Measurements from ENCODE around the gene FBXL12.
A peak's percentile ranks its signal among the peaks of the same experiment; 100 is the strongest.
"Not testable (repeated sequence)": the region's sequence is repeated elsewhere in the genome, so short reads cannot be mapped to it uniquely, and the experiment has no call there.

The FBXL12 gene, protein sequence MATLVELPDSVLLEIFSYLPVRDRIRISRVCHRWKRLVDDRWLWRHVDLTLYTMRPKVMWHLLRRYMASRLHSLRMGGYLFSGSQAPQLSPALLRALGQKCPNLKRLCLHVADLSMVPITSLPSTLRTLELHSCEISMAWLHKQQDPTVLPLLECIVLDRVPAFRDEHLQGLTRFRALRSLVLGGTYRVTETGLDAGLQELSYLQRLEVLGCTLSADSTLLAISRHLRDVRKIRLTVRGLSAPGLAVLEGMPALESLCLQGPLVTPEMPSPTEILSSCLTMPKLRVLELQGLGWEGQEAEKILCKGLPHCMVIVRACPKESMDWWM

GRCh38 chr19:9818734-9819595 is at the start of gene FBXL12:
Gene FBXL12, minus strand, starts transcription at chr19:9819079. Its CDS starts 266 bp downstream, at chr19:9818813.
- peak; percentile 100 for DNase-seq

GRCh38 chr19:9865732-9866501 is 47.0 kb upstream of the FBXL12 start:
- no peak for DNase-seq

DNA sequence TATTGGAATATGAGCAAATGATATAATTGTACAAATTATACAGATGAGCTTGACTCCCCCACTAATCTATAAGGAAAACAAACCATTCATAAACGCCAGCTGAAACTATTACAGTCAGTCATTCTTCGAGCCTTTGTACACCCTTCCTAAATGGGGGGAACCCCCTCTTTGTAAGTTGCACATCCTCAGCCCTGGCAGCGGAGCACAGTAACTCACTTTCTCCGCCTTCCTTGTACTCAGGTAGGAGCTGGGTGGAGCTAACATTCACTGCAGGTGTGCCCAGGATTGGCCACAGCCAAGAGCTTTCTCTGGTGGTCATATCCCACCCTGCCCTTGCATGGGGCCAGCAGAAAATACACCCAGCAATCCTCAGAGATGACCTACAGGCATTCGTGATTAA is 44.9 kb upstream of the FBXL12 start:
- no peak for DNase-seq

- DNase-seq = no peak
These were observed 44.1 kb upstream of the FBXL12 start for GRCh38 chr19:9862938-9863337.

DNA sequence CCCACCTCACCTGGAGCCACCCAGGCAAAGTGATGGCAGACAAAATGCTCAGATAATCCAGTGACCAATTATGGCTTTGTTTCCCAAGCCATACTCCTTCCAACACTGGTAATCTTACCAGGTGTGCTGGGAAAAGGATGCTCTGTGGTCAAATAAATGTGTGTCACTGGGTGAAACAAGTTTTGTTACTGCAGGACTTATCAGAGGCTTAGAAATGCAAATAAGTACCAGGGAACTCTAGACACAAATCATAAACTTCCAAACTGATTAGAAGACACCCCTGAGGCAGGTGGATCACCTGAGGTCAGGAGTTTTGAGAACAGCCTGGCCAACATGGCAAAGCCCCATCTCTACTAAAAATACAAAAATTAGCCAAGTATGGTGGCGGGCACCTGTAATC is 42.6 kb upstream of the FBXL12 start:
- no peak for DNase-seq

GRCh38 chr19:9860407-9860806 is 41.5 kb upstream of the FBXL12 start:
- DNase-seq = no peak

- no peak for DNase-seq
These were observed 39.9 kb upstream of the FBXL12 start for GRCh38 chr19:9858766-9859165.

DNA sequence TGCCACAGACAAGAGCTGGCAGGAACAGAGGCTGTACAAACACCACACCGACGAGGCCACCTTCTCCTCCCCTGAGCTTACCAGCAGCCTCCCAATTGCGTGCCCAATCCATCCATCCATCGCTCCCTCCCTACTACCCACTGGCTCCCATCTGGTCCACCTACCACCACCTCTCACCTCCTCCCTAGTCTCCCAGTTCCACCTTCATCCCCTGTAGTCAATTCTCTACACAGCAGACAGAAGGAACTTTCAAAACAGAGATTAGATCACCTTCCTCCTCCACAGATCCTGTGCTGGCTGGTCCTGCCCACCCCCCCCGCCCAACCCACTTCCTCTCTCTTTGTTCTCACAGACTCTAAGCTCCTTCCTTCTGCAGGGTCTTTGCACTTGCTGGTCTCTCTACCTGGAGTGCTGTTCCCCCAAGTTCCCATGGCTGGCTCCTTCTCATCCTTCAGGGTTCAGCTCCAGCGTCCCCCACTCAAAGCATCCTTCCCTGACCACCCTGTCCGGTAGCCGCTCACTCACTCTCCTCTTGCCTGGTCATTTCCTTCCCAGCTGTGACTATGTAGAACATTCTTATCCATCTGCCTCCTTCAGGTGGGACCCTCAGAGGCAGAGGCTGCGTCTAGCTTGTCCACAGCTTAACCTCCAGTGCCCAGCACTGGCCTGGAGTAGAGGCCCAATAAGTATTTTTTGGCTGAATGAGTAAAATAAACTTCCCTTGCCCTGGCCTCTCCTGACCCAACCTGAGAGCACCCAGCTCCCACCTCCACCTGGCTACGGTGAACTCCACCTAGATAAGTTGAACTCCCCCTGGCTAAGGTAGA is 39.3 kb upstream of the FBXL12 start:
- DNase-seq = no peak

GRCh38 chr19:9857076-9857721 is 38.3 kb upstream of the FBXL12 start:
- no peak for DNase-seq

DNA sequence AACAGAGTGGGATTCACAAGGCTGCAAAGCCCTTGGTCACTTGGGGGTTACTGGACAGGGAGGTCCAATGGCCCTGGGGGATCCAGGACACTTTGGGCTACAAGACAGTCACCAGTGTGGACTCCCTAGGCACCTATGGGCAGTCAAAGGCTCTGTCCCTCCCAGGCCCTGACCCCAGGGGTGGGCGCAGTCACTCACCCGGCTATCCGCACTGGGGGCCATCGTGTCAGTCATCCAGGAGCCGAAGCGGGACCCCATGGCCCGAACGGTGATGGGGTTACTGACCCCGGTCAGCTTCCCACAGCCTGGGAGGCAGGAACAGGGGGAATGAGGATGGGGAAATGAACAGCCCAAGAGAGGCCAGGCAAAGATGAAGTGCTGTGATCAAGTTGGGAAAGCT is 37.7 kb upstream of the FBXL12 start:
- no peak for DNase-seq

- no peak for DNase-seq
These were observed 35.5 kb upstream of the FBXL12 start for GRCh38 chr19:9854282-9854846.

GRCh38 chr19:9850235-9850959 is 31.5 kb upstream of the FBXL12 start:
- DNase-seq = no peak

DNA sequence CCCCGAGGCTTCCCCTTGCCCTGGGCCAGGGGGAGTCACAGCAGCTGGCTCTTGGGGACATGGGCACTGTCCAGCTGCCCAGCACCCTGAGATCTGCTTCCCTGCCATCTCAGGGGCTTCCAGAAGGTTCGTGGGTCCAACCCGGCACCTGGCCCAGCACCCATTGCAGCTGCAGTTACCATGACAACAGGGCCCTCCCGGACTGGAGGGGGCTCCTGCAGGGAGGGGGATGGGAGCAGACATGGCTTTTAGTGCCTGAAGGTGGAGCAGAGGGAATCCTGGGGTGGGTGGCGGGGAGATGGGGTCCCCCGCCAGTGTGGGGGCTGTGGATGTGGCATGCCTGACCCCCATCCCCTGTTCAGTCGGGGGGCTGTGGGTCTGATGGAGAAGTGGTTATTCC is 30.9 kb upstream of the FBXL12 start:
- DNase-seq = no peak

DNA sequence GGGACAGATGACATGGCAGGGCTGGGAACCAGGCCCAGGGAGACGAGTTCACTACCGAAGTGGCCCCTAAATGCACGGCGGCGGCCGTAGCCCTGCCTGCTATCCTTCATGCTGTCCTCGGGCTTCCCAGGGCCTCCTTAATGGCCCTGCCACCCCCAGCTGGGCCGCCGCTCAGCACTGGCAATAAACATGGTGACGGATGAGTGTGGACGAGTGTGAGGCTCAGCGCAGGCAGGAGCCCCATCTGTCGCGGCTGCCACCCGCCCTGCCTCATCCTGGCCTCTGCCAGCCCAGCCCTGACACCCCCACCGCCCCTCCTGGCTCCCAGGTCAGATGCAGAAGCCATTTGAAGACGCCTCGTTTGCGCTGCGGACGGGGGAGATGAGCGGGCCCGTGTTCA is 29.9 kb upstream of the FBXL12 start:
- DNase-seq = no peak

DNA sequence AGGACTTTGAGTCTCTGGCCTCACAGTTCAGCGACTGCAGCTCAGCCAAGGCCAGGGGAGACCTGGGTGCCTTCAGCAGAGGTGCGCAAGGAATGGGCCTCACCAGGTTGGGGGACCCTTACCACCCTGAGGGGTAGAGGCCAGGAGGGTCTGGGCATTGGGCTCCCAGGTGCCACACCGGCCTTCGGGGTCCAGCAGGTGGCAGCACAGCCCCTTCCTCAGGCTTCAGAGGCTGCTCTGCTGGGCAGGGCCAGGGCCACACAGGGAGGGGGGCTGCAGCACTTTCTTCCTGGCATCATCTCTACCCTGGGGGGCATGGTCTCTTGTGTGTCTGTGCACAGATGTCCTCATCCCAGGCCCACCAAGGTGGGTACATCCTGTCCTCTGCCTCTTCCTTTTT is 29.2 kb upstream of the FBXL12 start:
- no peak for DNase-seq

- no peak for DNase-seq
These were observed 28.3 kb upstream of the FBXL12 start for GRCh38 chr19:9847087-9847671.

DNA sequence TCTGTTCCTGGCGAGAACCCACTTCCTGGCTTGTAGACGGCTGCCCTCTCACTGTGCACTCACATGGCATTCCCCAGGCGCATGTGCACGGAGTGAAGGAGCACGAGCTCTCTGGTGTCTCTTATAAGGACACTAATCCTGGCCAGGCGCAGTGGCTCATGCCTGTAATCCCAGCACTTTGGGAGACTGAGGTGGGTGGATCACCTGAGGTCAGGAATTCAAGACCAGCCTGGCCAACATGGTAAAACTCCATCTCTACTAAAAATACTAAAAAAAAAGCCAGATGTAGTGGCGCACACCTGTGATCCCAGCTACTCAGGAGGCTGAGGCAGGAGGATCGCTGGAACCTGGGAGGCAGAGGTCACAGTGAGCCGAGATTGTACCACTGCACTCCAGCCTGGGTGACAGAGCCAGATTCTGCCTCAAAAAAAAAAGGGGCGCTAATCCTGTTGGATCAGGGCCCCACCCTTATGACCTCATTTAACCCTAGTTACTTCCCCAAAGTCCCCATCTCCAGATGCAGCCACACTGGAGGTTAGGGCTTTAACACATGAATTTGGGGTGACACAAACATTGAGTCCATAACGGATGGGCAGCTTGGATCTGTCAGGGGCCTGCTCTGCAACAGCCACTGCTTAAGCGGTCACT is 24.9 kb upstream of the FBXL12 start:
- not testable (repeated sequence) for DNase-seq

GRCh38 chr19:9842834-9843625 is 24.2 kb upstream of the FBXL12 start:
- DNase-seq = no peak

GRCh38 chr19:9839415-9839814 is 20.5 kb upstream of the FBXL12 start:
- DNase-seq = no peak

Measured in right hindlimb (tissue), 1 donor.